A673 (cell line): ENCODE measurements around the gene IQCE. TPM values are rescaled to one million over a fixed set of nuclear protein-coding genes. Genes with fewer than 3 reads are reported as not detected.
"Not testable (repeated sequence)": the region's sequence is repeated elsewhere in the genome, so short reads cannot be mapped to it uniquely, and the experiment has no call there.

Experiments
- BruUV-seq: library from RNA; stranded (reverse); fragments of 400-500 nt; replicated peaks from 2 replicates; lab custom pipeline; 2021; lab: Mats Ljungman, UMichigan
- CTCF ChIA-PET: fragments of 300-600 bp; sonication (Branson Sonifier 250); formaldehyde crosslinking; loops from one replicate; lab custom pipeline; 2022; ENCODE audit warnings: antibody characterized with exemption; lab: Charles Lee
- POLR2A ChIA-PET: fragments of 300-600 bp; sonication (Branson Sonifier 250); formaldehyde crosslinking; loops from one replicate; lab custom pipeline; 2022; ENCODE audit warnings: antibody characterized with exemption; ENCODE audit not compliant: low non-redundant PET; lab: Charles Lee
- DNase-seq: peaks from one replicate; pipeline ENCODE4 v3.0.0-alpha.2; 2015; ENCODE audit warnings: low spot score
- H3K27ac ChIP-seq: fragments of 200-600 bp; sonication (generic); 2 replicates; pipeline ENCODE4 v1.5.1; 2016; ENCODE audit warnings: mixed run types, low read depth, mild to moderate bottlenecking, mixed read lengths, antibody characterized with exemption, low read length; ENCODE audit not compliant: poor library complexity, severe bottlenecking
- H3K27me3 ChIP-seq: fragments of 200-600 bp; sonication (generic); replicated peaks from 2 replicates; pipeline ENCODE4 v1.6.1; 2017; ENCODE audit warnings: mixed run types, low read depth, mild to moderate bottlenecking, mixed read lengths, antibody characterized with exemption, low read length; ENCODE audit not compliant: insufficient read depth, poor library complexity
- H3K36me3 ChIP-seq: fragments of 200-600 bp; sonication (generic); 2 replicates; pipeline ENCODE4 v1.6.1; 2016; ENCODE audit warnings: mixed run types, mild to moderate bottlenecking, mixed read lengths, antibody characterized with exemption, low read length; ENCODE audit not compliant: insufficient read depth, poor library complexity, severe bottlenecking
- H3K4me1 ChIP-seq: fragments of 200-600 bp; sonication (generic); 2 replicates; pipeline ENCODE4 v1.6.1; 2017; ENCODE audit warnings: mixed run types, mild to moderate bottlenecking, mixed read lengths, antibody characterized with exemption, low read length; ENCODE audit not compliant: insufficient read depth, poor library complexity, severe bottlenecking
- H3K4me3 ChIP-seq: fragments of 200-600 bp; sonication (generic); 2 replicates; pipeline ENCODE4 v1.5.1; 2016; ENCODE audit warnings: low read depth, mixed run types, mild to moderate bottlenecking, mixed read lengths, low read length; ENCODE audit not compliant: poor library complexity, severe bottlenecking
- H3K9me3 ChIP-seq: fragments of 200-600 bp; sonication (generic); 2 replicates; pipeline ENCODE4 v1.6.1; 2016; ENCODE audit warnings: mixed run types, low read depth, mild to moderate bottlenecking, mixed read lengths, antibody characterized with exemption, low read length; ENCODE audit not compliant: poor library complexity, severe bottlenecking
- CTCF ChIP-seq: fragments of 300-800, 200-600 bp; sonication (generic); conservative IDR thresholded peaks from 2 replicates; pipeline ENCODE4 v1.5.1; 2017; ENCODE audit warnings: low read depth, mild to moderate bottlenecking, antibody characterized with exemption, low read length, moderate library complexity, mixed read lengths
- EZH2 ChIP-seq: fragments of 200-600 bp; sonication (generic); IDR thresholded peaks from 2 replicates; pipeline ENCODE4 v1.6.1; 2017; ENCODE audit warnings: borderline replicate concordance, low read depth, mild to moderate bottlenecking, mixed read lengths, antibody characterized with exemption, low read length; ENCODE audit not compliant: poor library complexity, severe bottlenecking
- intact Hi-C: fragments of 100-400 bp; cut with micrococcal nuclease; formaldehyde crosslinking; loops from one replicate; pipeline ENCODE4 v1.10.0; 2022; ENCODE audit not compliant: unreplicated experiment
- total RNA-seq: library from RNA; stranded (reverse); gene quantifications from 2 replicates; pipeline ENCODE4 v1.2.3, GENCODE V29; 2021

The IQCE gene
- total RNA-seq, 1 experiment from 2014 or later = 35.4 TPM

GRCh38 chr7:2530071-2530987 lies 28.4 kb upstream of the IQCE start:
- no peaks in the 10 kb centered on the region for H3K36me3 ChIP-seq
- TF ChIP-seq CTCF (no peak), EZH2 (no peak)
- intact Hi-C loops = no loop called here
- no peak for DNase-seq
- H3K27ac ChIP-seq = no peak overlapping the region
- CTCF ChIA-PET = no interaction called here
- BruUV-seq = no TSS peak
- H3K9me3 ChIP-seq = no peaks in the 10 kb centered on the region
- H3K4me1 ChIP-seq = peaks cover 3% of the 10 kb centered on the region
- H3K4me3 ChIP-seq = no peak overlapping the region
- no peaks in the 10 kb centered on the region for H3K27me3 ChIP-seq
- POLR2A ChIA-PET = no interaction called here

GRCh38 chr7:2530994-2531795 lies 27.6 kb upstream of the IQCE start:
- H3K27ac ChIP-seq, H3K4me3 ChIP-seq, BruUV-seq, H3K4me1 ChIP-seq, CTCF ChIA-PET, POLR2A ChIA-PET, DNase-seq, H3K9me3 ChIP-seq, H3K36me3 ChIP-seq, H3K27me3 ChIP-seq, intact Hi-C loops: not testable (repeated sequence)

GRCh38 chr7:2531796-2532110 lies 27.0 kb upstream of the IQCE start:
- H3K27ac ChIP-seq, POLR2A ChIA-PET, intact Hi-C loops: not testable (repeated sequence)

GRCh38 chr7:2532199-2532772 lies 26.5 kb upstream of the IQCE start:
- DNase-seq, CTCF ChIA-PET, H3K4me1 ChIP-seq, H3K9me3 ChIP-seq, BruUV-seq, H3K27me3 ChIP-seq, POLR2A ChIA-PET, H3K36me3 ChIP-seq, intact Hi-C loops, H3K4me3 ChIP-seq, H3K27ac ChIP-seq: not testable (repeated sequence)

More at GRCh38 chr7:2531796-2532110, 27.0 kb upstream of the IQCE start:
- H3K4me3 ChIP-seq, DNase-seq, CTCF ChIA-PET, H3K27me3 ChIP-seq, H3K4me1 ChIP-seq, BruUV-seq, H3K9me3 ChIP-seq, H3K36me3 ChIP-seq: not testable (repeated sequence)

GRCh38 chr7:2532816-2533215 lies 26.0 kb upstream of the IQCE start:
- H3K27me3 ChIP-seq, CTCF ChIA-PET, H3K36me3 ChIP-seq, DNase-seq, BruUV-seq, H3K9me3 ChIP-seq, H3K4me3 ChIP-seq, intact Hi-C loops, POLR2A ChIA-PET, H3K4me1 ChIP-seq, H3K27ac ChIP-seq: not testable (repeated sequence)

- H3K4me3 ChIP-seq, DNase-seq, intact Hi-C loops, H3K9me3 ChIP-seq, H3K4me1 ChIP-seq, H3K36me3 ChIP-seq, H3K27ac ChIP-seq, H3K27me3 ChIP-seq, POLR2A ChIA-PET, CTCF ChIA-PET: not testable (repeated sequence)
- BruUV-seq = TSS peak; percentile 59
These were observed 25.2 kb upstream of the IQCE start for GRCh38 chr7:2533566-2533965.
